Measurements from ENCODE around the gene SPATA7.
"Not testable (repeated sequence)": the region's sequence is repeated elsewhere in the genome, so short reads cannot be mapped to it uniquely, and the experiment has no call there.

The SPATA7 gene, protein sequence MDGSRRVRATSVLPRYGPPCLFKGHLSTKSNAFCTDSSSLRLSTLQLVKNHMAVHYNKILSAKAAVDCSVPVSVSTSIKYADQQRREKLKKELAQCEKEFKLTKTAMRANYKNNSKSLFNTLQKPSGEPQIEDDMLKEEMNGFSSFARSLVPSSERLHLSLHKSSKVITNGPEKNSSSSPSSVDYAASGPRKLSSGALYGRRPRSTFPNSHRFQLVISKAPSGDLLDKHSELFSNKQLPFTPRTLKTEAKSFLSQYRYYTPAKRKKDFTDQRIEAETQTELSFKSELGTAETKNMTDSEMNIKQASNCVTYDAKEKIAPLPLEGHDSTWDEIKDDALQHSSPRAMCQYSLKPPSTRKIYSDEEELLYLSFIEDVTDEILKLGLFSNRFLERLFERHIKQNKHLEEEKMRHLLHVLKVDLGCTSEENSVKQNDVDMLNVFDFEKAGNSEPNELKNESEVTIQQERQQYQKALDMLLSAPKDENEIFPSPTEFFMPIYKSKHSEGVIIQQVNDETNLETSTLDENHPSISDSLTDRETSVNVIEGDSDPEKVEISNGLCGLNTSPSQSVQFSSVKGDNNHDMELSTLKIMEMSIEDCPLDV

DNA sequence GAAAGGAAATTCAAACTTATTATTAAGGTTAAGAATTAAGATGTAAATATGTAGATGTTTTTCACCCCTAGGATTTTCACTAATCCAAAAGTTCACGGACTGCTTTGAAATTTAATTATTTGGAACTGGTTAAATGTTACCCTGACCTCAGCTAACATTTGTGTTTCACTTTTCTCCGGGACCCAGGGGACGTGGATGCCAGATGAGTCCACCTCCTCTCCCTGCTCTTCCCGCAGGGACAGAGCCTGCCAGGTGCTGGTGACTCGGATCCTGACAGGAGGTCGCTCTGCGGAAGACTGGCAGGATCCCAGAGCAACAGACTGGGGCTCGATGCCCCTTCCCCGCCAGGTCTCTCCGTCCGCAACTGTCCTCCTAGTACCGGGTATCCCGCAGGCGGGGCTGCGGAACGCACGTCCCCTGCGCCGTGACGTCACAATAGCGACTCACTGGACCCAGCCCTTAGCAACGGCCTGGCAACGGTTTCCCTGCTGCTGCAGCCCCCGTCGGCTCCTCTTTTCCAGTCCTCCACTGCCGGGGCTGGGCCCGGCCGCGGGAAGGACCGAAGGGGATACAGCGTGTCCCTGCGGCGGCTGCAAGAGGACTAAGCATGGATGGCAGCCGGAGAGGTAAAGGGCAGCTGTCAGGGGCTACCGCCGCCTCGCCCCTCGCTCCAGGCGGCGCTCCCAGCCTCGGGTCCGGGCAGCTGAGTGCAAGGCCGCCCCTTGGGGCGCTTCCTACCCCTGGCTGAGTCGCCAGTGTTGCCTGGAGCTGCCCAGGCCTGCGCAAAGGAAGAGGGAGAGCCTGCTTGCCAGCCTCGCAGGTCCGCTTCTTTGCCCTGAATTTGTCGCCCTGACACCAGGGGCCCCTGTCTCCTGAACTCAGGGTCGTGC is at the start of gene SPATA7:
Gene SPATA7 (plus strand): TSS at position 446 of the 890 bp plus-strand sequence. CDS start 162 bp downstream, at position 608.
- DNase-seq = peak; percentile 95

DNA sequence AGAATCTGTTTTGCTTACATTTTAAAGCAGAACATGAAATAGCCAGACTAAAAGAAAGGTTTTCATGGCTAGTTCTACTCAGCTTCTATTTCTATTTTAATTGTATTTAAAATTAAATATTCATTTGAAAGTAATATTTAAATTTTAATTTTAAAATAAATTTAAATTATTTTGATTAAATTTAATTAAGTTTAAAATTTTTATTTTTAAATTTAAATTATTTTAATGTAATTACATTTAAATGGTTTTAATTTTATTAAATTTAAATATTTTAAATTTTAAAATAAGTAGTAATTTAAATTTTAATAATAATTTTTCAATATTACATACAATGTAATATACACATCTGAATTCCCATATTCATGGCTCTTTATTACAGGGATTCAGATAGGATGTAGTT is 45.1 kb upstream of the SPATA7 start:
- no peak for DNase-seq

DNA sequence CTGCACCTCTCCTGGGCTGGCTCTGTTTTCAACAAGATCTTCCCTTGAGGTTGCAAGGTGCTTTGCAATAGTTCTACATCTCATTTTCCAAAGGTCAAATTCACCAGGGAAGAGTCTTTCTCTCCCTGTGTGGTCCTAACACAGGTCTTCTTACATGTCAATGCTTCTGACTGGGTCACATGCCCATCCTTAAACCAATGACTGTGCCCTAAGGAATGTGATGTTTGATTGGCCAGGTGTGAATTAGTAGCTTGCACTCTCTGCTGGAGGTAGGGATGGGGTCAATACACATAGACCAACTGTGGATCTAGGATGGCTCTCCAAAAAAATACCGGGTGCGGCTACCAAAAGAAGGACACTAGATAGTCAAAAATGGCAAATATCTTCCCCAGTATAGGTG is 42.5 kb upstream of the SPATA7 start:
- DNase-seq = no peak

DNA sequence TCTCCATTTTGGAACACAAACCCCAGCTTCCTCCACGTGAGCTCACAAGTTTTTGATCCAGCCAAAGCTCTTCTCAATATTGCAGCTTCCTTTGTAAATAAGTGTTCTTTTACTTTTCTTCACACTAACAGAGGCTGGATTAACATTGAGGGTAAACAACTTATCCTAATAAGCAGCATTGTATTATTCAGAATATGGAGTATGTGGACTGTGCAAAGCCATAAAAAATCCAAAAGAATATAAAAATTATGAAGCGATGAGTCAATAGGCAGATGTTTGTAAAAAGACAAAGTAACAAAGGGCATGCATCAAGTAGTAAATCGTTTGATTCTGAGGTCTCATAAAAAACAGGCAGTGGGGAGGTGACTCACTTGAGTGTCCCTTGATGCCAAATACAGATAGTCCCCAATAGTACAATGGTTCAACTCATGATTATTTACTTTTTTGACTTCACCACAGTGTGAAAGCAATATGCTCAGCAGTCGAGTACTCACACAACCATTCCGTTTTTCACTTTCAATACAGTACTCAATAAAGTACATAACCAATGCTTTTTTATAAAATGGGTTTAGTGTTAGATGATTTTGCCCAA is 39.3 kb upstream of the SPATA7 start:
- DNase-seq = no peak

- no peak for DNase-seq
Measured at GRCh38 chr14:88348546-88348945, 36.9 kb upstream of the SPATA7 start.

DNA sequence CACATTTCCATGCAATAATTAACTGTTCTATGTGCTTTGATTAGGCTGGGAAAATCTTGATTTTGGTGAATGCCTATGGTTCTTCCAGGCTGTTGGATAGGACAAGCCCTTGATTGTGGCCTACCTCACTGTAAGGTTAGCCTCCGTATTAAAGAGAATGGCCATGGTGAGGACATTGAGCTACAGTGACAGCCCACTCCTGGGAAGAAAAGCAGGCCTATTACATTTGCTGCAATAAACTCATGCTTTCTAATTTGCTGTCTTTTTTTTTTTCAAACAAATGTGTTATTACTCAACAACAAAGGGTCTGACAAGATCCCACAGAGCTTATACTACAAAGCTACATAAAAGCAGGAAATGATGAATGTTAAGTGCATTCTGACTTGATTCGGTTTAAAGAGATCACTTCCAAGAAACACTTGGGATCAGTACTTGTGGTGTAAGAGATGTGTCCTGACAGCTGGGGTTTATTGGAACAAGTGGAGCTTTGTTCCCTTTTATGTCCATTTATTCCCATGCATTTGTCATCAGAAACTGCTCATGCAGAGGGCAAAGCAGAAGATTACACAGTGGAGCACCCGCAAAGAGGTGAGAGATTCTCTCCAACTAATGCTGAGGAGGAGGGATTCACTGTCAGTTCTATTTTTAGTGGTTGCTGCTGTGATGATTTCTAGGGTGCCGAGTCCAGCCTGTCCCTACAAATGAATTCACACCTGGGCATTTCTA is 33.3 kb upstream of the SPATA7 start:
- peak; percentile 94 for DNase-seq

GRCh38 chr14:88352698-88353097 is 32.8 kb upstream of the SPATA7 start:
- DNase-seq = peak; percentile 98

- no peak for DNase-seq
Measured at GRCh38 chr14:88354358-88354757, 31.1 kb upstream of the SPATA7 start.

DNA sequence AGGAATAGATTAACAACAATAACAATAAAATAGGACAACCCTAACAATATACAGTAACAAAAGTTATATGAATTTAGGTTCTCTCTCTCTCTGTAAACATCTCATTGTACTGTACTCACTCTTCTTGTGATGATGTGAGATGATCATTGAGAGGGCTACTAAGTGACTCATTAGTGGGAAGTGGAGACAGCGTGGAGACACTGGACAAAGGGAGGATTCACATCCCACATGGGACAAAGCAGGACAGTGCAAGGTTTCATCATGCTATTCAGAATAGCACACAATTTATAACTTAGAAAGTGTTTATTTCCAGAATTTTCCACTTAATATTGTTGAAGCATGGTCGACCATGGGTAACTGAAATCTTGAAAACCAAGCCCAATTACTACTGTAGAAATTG is 26.0 kb upstream of the SPATA7 start:
- no peak for DNase-seq

DNA sequence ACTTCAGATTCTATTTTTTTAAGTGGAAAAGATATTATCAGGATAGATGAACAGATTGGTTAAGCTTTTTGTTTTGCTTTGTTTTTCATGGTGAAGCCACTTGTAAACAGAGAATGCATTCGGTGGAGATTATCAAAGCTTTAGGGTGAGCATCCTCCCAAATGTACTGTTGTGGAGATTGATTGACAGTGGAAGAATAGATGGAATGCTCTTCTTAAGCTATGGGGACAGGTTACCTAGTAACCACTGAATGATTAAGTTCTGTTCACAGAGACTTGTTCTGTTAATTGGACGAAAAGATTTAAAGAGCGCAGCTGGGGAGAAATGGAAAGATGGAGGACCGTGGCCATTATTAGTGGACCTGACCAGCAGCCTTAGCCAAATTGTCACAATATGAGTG is 21.8 kb upstream of the SPATA7 start:
- DNase-seq = no peak

DNA sequence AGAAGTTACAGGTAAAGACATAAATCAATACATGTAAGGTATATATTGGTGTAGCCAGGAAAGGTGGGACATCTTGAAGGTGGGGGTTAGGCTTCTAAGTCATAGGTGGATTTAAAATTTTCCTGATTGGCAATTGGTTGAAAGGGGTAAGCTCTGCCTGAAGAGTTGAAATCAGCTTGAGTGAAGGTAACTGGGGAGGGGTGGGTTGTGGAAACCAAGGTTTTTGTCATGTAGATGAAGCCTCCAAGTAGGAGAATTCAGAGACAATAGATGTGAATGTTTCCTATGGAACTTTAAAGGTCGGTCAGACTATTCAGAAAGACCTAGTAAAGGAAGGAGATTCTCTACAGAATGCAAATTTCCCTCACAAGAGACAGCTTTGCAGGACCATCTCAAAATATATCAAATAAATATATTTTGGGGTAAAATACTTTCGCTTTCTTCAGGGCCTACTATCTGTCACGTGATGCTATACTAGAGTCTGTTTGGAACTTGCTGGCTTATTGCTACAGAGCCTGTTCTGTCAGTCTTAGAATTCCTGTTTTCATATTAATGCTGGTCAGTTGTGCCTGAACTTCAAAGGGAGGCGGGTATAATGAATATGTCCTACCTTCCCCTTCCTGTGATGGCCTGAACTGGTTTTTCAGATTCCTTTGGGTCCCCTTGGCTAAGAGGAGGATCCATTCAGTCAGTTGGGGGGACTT is 20.6 kb upstream of the SPATA7 start:
- DNase-seq = no peak

GRCh38 chr14:88369496-88369895 is 16.0 kb upstream of the SPATA7 start:
- no peak for DNase-seq

GRCh38 chr14:88379706-88380343 is 5.6 kb upstream of the SPATA7 start:
- no peak for DNase-seq

GRCh38 chr14:88380405-88380804 is 5.1 kb upstream of the SPATA7 start:
- peak; percentile 34 for DNase-seq

DNA sequence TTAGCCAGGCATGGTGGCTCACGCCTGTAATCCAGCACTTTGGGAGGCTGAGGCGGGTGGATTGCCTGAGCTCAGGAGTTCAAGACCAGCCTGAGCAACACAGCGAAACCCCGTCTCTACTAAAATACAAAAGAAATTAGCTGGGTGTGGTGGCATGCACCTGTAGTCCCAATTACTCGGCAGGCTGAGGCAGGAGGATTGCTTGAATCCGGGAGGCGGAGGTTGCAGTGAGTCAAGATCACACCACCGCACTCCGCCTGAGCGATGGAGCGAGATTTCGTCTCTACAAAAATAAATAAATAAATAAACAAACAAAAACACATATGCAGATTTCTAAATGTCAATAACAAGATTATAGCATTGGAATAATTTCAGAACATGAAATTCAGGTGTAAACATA is 3.8 kb upstream of the SPATA7 start:
- DNase-seq = not testable (repeated sequence)

DNA sequence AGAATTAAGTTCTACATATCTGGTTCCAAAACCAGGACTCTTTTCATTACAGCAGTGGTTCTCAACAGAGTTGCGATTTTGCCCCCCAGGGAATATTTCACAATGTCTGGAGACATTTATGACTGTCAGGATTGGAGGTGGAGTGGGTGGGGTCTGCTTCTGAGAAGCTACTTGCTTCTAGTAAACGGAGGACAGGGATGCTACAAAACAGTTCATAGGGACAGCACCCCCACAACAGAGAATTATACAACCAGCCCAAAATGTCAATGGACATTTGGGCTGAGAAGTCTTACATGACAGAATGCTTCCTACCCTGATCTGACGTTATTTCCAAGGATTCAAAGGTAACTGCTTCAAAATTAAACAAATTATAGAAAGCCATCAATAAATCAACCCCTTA is 739 bp upstream of the SPATA7 start:
- no peak for DNase-seq

DNA sequence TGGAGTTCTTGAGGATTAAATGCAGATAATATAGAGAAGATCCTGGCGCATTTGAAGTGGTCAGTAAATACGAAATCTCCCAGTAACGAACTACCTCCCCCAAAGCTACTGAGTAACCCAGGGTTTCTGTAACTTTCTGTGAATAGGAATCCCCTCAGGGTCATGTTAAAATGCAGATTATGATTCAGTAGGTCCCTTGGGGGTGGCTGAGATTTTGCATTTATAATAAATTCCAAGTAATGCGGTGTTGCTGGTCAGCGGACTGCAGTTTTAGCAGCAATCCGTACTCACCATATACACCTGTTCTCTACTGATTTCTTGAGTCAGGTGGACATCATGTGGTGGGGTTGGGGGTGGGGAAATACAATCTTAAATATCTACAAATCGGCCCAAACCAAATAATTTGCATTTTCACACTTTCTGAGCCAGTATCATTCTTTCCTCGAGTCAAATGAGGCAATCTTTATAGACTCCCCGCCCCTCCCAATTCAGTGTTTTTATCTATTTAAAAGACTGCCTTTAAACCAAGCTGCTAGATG is 868 bp downstream of the SPATA7 start:
- no peak for DNase-seq

DNA sequence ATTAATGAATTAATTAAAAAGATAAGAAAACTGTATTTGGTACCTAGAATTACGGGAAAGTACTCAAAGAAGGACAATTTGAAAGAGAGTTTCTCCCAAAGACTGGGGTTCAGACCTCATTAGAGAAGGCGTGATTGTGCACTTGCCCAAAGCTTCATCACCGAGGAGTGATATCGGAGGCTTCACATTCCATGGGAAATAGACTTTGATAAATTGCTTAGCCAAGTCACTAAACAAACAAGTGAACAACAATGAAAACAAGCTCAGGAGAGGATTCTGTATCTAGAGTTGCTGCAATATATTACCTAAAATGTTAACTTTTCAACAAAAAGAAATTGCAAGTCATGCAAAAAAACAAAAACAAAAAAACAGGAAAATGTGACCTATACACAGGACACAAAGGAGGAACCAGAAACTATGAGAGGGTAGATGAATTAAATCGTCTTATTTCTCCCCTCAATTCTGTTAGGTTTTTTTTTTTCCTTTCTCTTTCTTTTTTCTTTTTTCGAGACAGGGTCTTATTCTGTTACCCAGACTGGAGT is 3.4 kb downstream of the SPATA7 start:
- DNase-seq = no peak

DNA sequence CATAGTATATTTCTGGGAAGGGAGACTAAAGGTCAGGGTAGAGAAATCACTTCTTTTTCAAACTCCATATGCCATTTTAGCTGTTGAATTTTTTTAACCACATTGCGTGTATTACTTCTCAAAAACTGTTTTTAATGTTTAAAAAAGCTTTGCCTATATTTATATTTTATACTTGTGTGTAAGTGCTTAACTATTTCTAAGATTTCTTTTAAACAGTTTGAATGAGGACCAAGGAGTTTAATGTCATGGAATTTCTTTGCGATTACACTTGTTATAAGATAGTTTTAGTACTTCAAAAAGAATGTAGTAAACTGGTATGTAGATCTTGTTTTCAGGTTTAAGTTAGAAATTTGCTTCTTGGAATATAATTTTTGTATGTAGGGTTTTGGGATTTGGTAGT is 7.2 kb downstream of the SPATA7 start:
- DNase-seq = no peak

DNA sequence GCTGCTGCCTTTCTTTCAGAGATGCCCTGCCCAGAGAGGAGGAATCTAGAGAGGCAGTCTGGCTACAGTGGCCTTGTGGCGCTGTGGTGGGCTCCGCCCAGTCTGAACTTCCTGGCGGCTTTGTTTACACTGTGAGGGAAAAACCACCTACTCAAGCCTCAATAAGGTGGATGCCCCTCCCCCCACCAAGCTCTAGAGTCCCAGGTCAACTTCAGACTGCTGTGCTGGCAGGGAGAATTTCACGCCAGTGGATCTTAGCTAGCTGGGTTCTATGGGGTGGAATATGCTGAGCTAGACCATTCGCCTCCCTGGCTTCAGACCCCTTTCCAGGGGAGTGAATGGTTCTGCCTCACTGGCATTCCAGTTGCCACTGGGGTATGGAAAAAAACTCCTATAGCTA is 25.6 kb downstream of the SPATA7 start:
- no peak for DNase-seq

GRCh38 chr14:88417594-88417993 is 32.1 kb downstream of the SPATA7 start:
- no peak for DNase-seq
